ENCODE results near the gene TLR6. TPM values are rescaled to one million over a fixed set of nuclear protein-coding genes. Genes with fewer than 3 reads are reported as not detected.
A peak's percentile ranks its signal among the peaks of the same experiment; 100 is the strongest.

Gene TLR6
- total and polyA plus RNA-seq, 2 experiments from 2014 or later: 0.12 TPM; not detected in 1

DNA sequence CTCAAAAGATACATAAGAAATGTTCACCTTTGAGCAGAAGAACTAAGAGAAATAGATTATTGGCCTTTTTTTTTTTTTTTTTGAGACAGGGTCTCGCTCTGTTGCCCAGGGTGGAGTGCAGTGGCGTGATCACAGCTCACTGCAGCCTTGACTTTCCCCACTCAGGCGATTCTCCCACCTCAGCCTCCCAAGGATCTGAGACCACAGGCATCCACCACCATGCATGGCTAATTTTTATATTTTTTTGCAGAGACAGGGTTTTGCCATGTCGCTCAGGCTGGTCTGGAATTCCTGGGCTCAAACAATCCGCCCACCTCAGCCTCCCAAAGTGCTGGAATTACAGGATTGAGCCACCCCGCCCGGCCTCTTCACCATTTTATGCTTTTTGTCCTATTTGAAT, 2.9 kb upstream of the TLR6 start:
- no peaks in the 10 kb centered on the region for H3K27me3 ChIP-seq
- no peaks in the 10 kb centered on the region for H3K4me1 ChIP-seq (ENCODE audit: low read depth)
- no peak for DNase-seq (ENCODE audit: low read depth in 1 of 2, low spot score in 1 of 2)
- no peaks in the 10 kb centered on the region for H3K36me3 ChIP-seq
- no peaks in the 10 kb centered on the region for H3K9me3 ChIP-seq (ENCODE audit: low read depth)
- no peak overlapping the region for H3K4me3 ChIP-seq
- TF ChIP-seq, protein P1, sequence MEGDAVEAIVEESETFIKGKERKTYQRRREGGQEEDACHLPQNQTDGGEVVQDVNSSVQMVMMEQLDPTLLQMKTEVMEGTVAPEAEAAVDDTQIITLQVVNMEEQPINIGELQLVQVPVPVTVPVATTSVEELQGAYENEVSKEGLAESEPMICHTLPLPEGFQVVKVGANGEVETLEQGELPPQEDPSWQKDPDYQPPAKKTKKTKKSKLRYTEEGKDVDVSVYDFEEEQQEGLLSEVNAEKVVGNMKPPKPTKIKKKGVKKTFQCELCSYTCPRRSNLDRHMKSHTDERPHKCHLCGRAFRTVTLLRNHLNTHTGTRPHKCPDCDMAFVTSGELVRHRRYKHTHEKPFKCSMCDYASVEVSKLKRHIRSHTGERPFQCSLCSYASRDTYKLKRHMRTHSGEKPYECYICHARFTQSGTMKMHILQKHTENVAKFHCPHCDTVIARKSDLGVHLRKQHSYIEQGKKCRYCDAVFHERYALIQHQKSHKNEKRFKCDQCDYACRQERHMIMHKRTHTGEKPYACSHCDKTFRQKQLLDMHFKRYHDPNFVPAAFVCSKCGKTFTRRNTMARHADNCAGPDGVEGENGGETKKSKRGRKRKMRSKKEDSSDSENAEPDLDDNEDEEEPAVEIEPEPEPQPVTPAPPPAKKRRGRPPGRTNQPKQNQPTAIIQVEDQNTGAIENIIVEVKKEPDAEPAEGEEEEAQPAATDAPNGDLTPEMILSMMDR (IDR thresholded peaks at IDR 0.05; ENCODE audit: low read depth, low read length): no peak
- no peak overlapping the region for H3K27ac ChIP-seq

- Histone ChIP-seq H3K4me3 (no peak overlapping the region), H3K27me3 (no peaks in the 10 kb centered on the region), H3K27ac (no peak overlapping the region), H3K9me3 (ENCODE audit: low read depth) (no peaks in the 10 kb centered on the region), H3K4me1 (ENCODE audit: low read depth) (no peaks in the 10 kb centered on the region), H3K36me3 (no peaks in the 10 kb centered on the region)
- TF ChIP-seq, protein P1 (IDR thresholded peaks at IDR 0.05; ENCODE audit: low read depth, low read length): no peak
- no peak for DNase-seq (ENCODE audit: low read depth in 1 of 2, low spot score in 1 of 2)
Observed at GRCh38 chr4:38858097-38858420, 1.4 kb upstream of the TLR6 start.

DNA sequence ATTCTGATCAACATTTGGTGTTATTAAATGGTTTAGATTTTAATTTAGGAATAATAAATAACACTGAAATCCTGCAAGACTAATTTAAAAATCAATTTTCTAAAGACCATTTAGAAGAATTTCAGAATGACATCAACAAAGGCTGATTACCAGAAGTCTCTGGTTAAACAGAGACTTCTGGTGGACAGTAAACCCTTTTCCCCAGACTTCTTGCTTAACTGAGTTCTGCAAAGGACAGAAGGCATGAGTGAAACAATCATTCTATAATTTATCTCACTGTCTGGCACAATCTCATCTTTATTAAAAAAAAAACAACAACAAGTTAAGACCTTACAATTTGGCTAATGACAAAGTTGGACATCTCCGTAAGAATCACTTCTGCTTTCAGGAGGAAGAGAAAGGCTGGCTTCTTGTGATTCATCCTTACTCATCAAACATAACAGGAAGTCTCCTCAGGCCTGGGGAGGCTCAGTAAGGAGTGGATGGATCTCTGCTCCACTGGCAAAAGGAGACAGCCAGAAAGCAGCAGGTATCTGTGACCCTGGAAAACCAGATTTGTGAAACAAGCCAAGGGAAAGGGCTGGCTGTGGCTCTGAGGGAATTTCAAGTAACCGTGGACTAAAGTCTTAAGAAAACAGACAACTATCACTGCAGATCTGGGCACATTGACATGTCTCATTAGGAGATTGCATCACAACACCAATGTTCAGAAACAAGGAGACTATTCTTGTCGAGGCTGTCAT, 908 bp upstream of the TLR6 start:
- Histone ChIP-seq H3K27ac (no peak overlapping the region), H3K36me3 (no peaks in the 10 kb centered on the region), H3K27me3 (no peaks in the 10 kb centered on the region), H3K9me3 (ENCODE audit: low read depth) (no peaks in the 10 kb centered on the region), H3K4me1 (ENCODE audit: low read depth) (no peaks in the 10 kb centered on the region), H3K4me3 (no peak overlapping the region)
- TF ChIP-seq, protein P1 (IDR thresholded peaks at IDR 0.05; ENCODE audit: low read depth, low read length): no peak
- peak in 1 of 2 donors; percentile 84 for DNase-seq (ENCODE audit: low read depth in 1 of 2, low spot score in 1 of 2)

- no peaks in the 10 kb centered on the region for H3K9me3 ChIP-seq (ENCODE audit: low read depth)
- no peaks in the 10 kb centered on the region for H3K36me3 ChIP-seq
- H3K4me1 ChIP-seq (ENCODE audit: low read depth): no peaks in the 10 kb centered on the region
- no peaks in the 10 kb centered on the region for H3K27me3 ChIP-seq
- TF ChIP-seq, protein P1 (IDR thresholded peaks at IDR 0.05; ENCODE audit: low read depth, low read length): no peak
- no peak overlapping the region for H3K4me3 ChIP-seq
- no peak overlapping the region for H3K27ac ChIP-seq
- no peak for DNase-seq (ENCODE audit: low read depth in 1 of 2, low spot score in 1 of 2)
Observed at GRCh38 chr4:38856046-38856445, 571 bp downstream of the TLR6 start.

DNA sequence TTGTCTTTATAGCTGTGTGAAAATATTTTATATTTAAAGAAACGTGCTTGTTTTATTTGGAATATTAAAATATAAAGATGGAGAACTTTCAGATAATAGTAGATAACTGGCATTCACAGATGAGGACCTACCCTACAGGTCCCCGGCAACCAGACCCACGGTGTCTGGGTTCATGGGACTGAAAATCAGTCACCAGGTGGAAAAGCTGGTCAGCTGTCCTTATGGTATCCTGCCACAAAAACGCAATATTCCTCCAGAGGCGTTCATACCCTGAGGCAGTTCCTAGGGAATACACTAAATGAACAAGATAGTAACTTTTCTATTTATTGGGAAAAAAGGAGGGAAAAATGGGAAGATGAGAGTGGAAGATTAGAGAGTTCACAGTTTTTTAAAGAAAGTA, 1.2 kb downstream of the TLR6 start:
- Histone ChIP-seq H3K4me1 (ENCODE audit: low read depth) (no peaks in the 10 kb centered on the region), H3K4me3 (no peak overlapping the region), H3K9me3 (ENCODE audit: low read depth) (no peaks in the 10 kb centered on the region), H3K27me3 (no peaks in the 10 kb centered on the region), H3K36me3 (no peaks in the 10 kb centered on the region), H3K27ac (no peak overlapping the region)
- no peak for DNase-seq (ENCODE audit: low read depth in 1 of 2, low spot score in 1 of 2)
- TF ChIP-seq, protein P1 (IDR thresholded peaks at IDR 0.05; ENCODE audit: low read depth, low read length): no peak
